IMR-90 (cell line): ENCODE data around the gene RTL9. TPM values are rescaled to one million over a fixed set of nuclear protein-coding genes. Genes with fewer than 3 reads are reported as not detected.
"Not testable (repeated sequence)": the region's sequence is repeated elsewhere in the genome, so short reads cannot be mapped to it uniquely, and the experiment has no call there.

Source experiments
- ATAC-seq: fragments of 200-7000 bp; cut with Tn5 transposase; 2 replicates; pipeline ENCODE4 v1.9.1; 2020; ENCODE audit warnings: low read depth, mild to moderate bottlenecking, moderate library complexity
- BruUV-seq: library from RNA; stranded (reverse); fragments of 400-500 nt; replicated peaks from 2 replicates; lab custom pipeline; 2021; lab: Mats Ljungman, UMichigan
- CTCF ChIA-PET: fragments of 300-600 bp; formaldehyde crosslinking; extraction: SDS; loops from one replicate; lab custom pipeline; 2021; ENCODE audit warnings: antibody characterized with exemption; lab: Yijun Ruan, JAX
- POLR2A ChIA-PET: fragments of 300-600 bp; sonication (Branson Sonifier 250); formaldehyde crosslinking; loops from one replicate; lab custom pipeline; 2022; ENCODE audit warnings: antibody characterized with exemption; ENCODE audit not compliant: unreplicated experiment; lab: Charles Lee
- DNase-seq: peaks from one replicate; pipeline ENCODE4 v3.0.0; 2013
- H2AFZ ChIP-seq: replicated peaks from 2 replicates; pipeline ENCODE3; 2013; ENCODE audit warnings: low read length, mild to moderate bottlenecking; ENCODE audit not compliant: poor library complexity
- H2AK5ac ChIP-seq: 2 replicates; pipeline ENCODE4 v1.6.1; 2013; ENCODE audit warnings: low read depth, low read length, inconsistent platforms
- H2AK9ac ChIP-seq: replicated peaks from 2 replicates; pipeline ENCODE3; 2013; ENCODE audit warnings: mild to moderate bottlenecking, low read depth, low read length, moderate library complexity; ENCODE audit not compliant: poor library complexity
- H2BK120ac ChIP-seq: 2 replicates; pipeline ENCODE4 v1.6.1; 2013; ENCODE audit warnings: low read depth, low read length, inconsistent platforms
- H2BK15ac ChIP-seq: 3 replicates; pipeline ENCODE4 v1.6.1; 2013; ENCODE audit warnings: low read depth, low read length, inconsistent platforms
- H2BK20ac ChIP-seq: 2 replicates; pipeline ENCODE4 v1.6.1; 2013; ENCODE audit warnings: low read depth, mild to moderate bottlenecking, inconsistent platforms, low read length, moderate library complexity
- H2BK5ac ChIP-seq: 2 replicates; pipeline ENCODE4 v1.6.1; 2013; ENCODE audit warnings: mild to moderate bottlenecking, low read depth, low read length, inconsistent platforms; ENCODE audit not compliant: poor library complexity, severe bottlenecking
- H3K14ac ChIP-seq: replicated peaks from 2 replicates; pipeline ENCODE4 v1.6.1; 2013; ENCODE audit warnings: low read depth, low read length, inconsistent platforms
- H3K18ac ChIP-seq: 2 replicates; pipeline ENCODE4 v1.6.1; 2013; ENCODE audit warnings: low read depth, low read length, control low read depth
- H3K23ac ChIP-seq: 2 replicates; pipeline ENCODE4 v1.6.1; 2013; ENCODE audit warnings: low read depth, low read length, inconsistent platforms
- H3K27ac ChIP-seq: 2 replicates; pipeline ENCODE4 v1.5.1; 2013; ENCODE audit warnings: mild to moderate bottlenecking, control low read depth, low read length; ENCODE audit not compliant: insufficient read depth
- H3K27me3 ChIP-seq: 2 replicates; pipeline ENCODE4 v1.6.1; 2013; ENCODE audit warnings: low read length; ENCODE audit not compliant: control insufficient read depth, insufficient read depth
- H3K36me3 ChIP-seq: 2 replicates; pipeline ENCODE4 v1.6.1; 2013; ENCODE audit warnings: low read length, mixed read lengths; ENCODE audit not compliant: control insufficient read depth, insufficient read depth
- H3K4ac ChIP-seq: 2 replicates; pipeline ENCODE4 v1.6.1; 2013; ENCODE audit warnings: low read depth, low read length, inconsistent platforms
- H3K4me1 ChIP-seq: 2 replicates; pipeline ENCODE4 v1.6.1; 2013; ENCODE audit warnings: low read length, mixed read lengths; ENCODE audit not compliant: control insufficient read depth, insufficient read depth
- H3K4me2 ChIP-seq: 2 replicates; pipeline ENCODE4 v1.6.1; 2013; ENCODE audit warnings: low read depth, mild to moderate bottlenecking, control low read depth, low read length, moderate library complexity
- H3K4me3 ChIP-seq: 2 replicates; pipeline ENCODE4 v1.5.1; 2013; ENCODE audit warnings: low read depth, mild to moderate bottlenecking, control low read depth, low read length, moderate library complexity; ENCODE audit not compliant: insufficient read depth
- H3K56ac ChIP-seq: 2 replicates; pipeline ENCODE4 v1.6.1; 2013; ENCODE audit warnings: low read length, inconsistent platforms; ENCODE audit not compliant: insufficient read depth; ENCODE audit errors: extremely low read depth
- H3K79me1 ChIP-seq, 2 experiments: 2 replicates each; pipeline ENCODE4 v1.6.1; 2013; ENCODE audit warnings: low read length in 2 of 2, inconsistent platforms in 1 of 2, low read depth in 1 of 2
- H3K9ac ChIP-seq: 2 replicates; pipeline ENCODE4 v1.6.1; 2013; ENCODE audit warnings: low read depth, low read length, control low read depth
- H3K9me1 ChIP-seq: 2 replicates; pipeline ENCODE4 v1.6.1; 2013; ENCODE audit warnings: low read length, inconsistent platforms; ENCODE audit not compliant: insufficient read depth
- H3K9me3 ChIP-seq: 2 replicates; pipeline ENCODE4 v1.6.1; 2013; ENCODE audit warnings: low read length; ENCODE audit not compliant: control insufficient read depth, insufficient read depth
- H4K20me1 ChIP-seq: 2 replicates; pipeline ENCODE4 v1.6.1; 2013; ENCODE audit warnings: low read length, inconsistent platforms; ENCODE audit not compliant: insufficient read depth
- H4K5ac ChIP-seq: 2 replicates; pipeline ENCODE4 v1.6.1; 2013; ENCODE audit warnings: mild to moderate bottlenecking, low read depth, low read length, control low read depth
- H4K8ac ChIP-seq, 2 experiments: 2 replicates each; pipeline ENCODE4 v1.6.1; 2013; ENCODE audit warnings: low read depth in 2 of 2, low read length in 2 of 2, control low read depth in 1 of 2, inconsistent platforms in 1 of 2
- H4K91ac ChIP-seq: 2 replicates; pipeline ENCODE4 v1.6.1; 2013; ENCODE audit warnings: low read depth, low read length, inconsistent platforms; ENCODE audit not compliant: insufficient read depth
- WGBS, 2 experiments: methylation state at CpG; one replicate each; pipeline versions ENCODE4 v1.1.5 to v1.1.7; 2013; ENCODE audit warnings: missing lambda C conversion rate in 2 of 2; ENCODE audit not compliant: insufficient read length in 1 of 2; ENCODE audit errors: extremely low coverage in 2 of 2; 5-methylcytosine and 5-hydroxymethylcytosine counted together
- dilution Hi-C: fragments of 300-500 bp; cut with HindIII; formaldehyde crosslinking; loops from one replicate; pipeline ENCODE4 v1.14.3; 2018; ENCODE audit warnings: low sequenced_read_pairs; ENCODE audit not compliant: unreplicated experiment
- in situ Hi-C: fragments of 300-500 bp; cut with MboI; formaldehyde crosslinking; loops from 3 replicates; pipeline ENCODE4 v1.14.3; 2019; ENCODE audit warnings: low sequenced_read_pairs, inconsistent platforms, mixed read lengths
- intact Hi-C: fragments of 100-400 bp; cut with micrococcal nuclease; formaldehyde crosslinking; loops from 2 replicates; pipeline ENCODE4 v1.10.0; 2022
- polyA plus RNA-seq, 3 experiments: library from polyadenylated mRNA; depleted of rRNA; stranded (reverse); fragments of >200 nt; gene quantifications; 2 replicates each; pipeline ENCODE4 v1.2.3, GENCODE V29; 2012; ENCODE audit warnings: low replicate concordance in 1 of 3
- total RNA-seq: library from RNA; depleted of rRNA; stranded (reverse); fragments of >200 nt; gene quantifications from 2 replicates; pipeline ENCODE4 v1.2.3, GENCODE V29; 2012

RTL9 gene
- total and polyA plus RNA-seq, 2 of the 4 experiments (the other 2 are of a cell fraction): 0.26 to 0.90 TPM

GRCh38 chrX:110328613-110329012 is 30.0 kb upstream of the RTL9 start:
- H3K4ac ChIP-seq, H3K4me1 ChIP-seq, H3K23ac ChIP-seq, H2BK5ac ChIP-seq, H3K9me1 ChIP-seq, H3K27me3 ChIP-seq, H4K5ac ChIP-seq, ATAC-seq, H2BK20ac ChIP-seq, H4K91ac ChIP-seq, H4K8ac ChIP-seq, dilution Hi-C loops, H2AFZ ChIP-seq, H3K9me3 ChIP-seq, H3K79me1 ChIP-seq, H3K9ac ChIP-seq, BruUV-seq, H3K56ac ChIP-seq, H3K27ac ChIP-seq, H3K36me3 ChIP-seq, H3K4me3 ChIP-seq, intact Hi-C loops, CTCF ChIA-PET, in situ Hi-C loops, H3K4me2 ChIP-seq, POLR2A ChIA-PET, H2AK9ac ChIP-seq, DNase-seq, H2AK5ac ChIP-seq, H2BK120ac ChIP-seq, H3K14ac ChIP-seq, H2BK15ac ChIP-seq, H4K20me1 ChIP-seq, H3K18ac ChIP-seq: not testable (repeated sequence)
- WGBS, 2 experiments: no CpG with 5 or more reads among the region's 1 CpG
